ENCODE results near the gene CHRNG.

Gene CHRNG

DNA sequence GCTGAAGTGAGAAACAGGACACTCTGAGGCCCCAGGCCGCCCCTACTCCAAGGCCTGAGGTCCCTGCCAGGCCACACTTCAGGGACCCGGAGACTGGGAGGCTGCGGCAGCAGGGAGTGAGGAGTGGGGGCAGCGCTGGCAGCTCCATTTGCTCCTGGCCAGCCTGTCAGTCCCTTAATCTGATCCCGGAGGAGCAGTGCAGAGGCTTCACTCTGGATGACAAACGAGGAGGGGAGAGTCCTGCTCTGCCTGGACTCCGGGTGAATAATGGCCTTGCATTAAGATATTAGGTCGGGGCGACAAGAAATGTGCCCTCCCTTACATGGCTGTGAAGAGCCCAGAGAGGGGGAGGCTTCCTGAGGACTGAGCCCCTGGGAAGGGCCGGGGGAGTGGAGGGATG lies 33.6 kb upstream of the CHRNG start:
- DNase-seq = no peak

DNA sequence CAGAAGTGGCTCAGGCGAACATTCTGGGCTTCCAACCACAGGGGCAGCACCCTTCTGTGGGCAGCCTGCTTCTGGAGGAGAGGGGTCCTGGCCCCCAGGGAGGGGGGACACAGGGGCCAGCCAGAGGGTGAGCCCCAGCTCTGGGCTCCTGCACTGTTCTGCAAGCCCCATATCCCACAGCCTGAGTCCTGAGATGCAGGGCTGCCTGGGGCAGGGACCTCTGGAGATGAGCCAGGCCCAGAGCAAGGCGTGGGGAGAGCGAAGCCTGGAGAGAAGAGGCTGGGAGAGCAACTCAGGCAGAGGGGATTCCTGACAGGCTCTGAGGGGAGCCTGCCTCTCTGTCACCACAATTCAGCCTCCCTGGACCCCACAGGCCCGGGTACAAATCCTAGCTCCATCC lies 32.8 kb upstream of the CHRNG start:
- no peak for DNase-seq

DNA sequence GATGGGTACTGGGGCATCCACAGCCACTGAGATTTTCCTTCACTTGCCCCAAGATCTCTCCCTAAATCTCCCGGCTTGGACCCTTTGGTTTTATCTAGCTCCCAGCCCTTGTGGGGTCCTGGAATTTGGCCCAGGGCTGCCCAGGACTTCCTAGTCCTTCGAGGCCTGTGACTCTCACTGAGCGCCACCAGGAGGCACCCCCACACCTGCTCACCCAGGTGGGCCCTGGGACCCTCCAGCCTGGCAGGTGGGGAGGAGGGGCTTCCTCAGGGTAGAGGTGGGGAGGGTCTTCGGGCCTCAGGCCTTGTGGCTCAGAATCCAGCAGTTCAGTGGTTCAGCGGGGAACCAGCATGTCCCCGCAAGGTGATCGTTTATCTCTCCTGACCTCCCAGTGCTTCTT lies 31.2 kb upstream of the CHRNG start:
- DNase-seq = no peak

DNA sequence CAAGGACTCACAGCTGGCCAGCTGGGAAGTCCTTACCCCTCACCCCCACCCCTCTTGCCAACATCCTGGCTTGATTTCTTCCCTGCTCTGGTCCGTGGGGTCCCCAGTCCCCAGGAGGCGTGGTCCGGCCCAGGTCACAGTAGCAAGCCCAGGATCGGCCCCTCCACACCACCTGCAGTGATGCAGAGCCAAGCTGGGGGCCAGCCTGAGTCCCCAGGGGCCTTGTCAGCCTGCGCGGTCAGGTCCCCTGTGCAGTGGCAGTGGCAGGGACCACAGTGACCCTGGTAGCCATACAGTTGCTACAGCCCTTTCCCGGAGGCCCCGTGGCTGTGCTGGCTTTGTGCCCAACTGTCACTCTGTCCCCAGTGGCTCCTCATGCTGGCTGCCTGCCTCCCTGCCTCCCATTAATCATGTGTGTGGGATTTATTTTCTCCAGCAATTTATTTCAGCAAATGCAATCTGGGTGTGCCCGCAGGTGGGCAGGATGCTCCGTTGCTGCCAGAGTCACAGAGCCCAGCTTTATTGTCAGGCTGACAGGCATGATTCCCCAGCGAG lies 28.1 kb upstream of the CHRNG start:
- no peak for DNase-seq

DNA sequence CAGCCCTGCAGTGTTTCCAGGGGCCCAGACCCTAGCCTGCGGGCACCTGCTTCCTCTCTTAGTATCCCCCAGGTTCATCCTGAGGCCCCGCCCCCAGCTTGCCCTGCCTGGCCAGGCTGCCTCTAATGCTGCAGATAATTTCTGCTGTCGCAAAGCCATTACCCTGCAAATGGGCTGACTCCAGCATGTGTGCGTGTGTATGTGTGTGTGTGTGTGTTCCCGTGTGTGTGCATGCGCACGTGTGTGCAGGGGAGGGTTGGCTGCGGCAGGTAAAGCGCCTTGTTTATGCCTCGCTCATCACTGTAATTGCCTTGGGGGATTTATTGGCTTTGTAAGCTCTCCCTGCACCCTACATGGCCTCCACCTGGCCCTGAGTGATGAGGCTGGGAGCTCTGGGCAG lies 26.9 kb upstream of the CHRNG start:
- DNase-seq = no peak

DNA sequence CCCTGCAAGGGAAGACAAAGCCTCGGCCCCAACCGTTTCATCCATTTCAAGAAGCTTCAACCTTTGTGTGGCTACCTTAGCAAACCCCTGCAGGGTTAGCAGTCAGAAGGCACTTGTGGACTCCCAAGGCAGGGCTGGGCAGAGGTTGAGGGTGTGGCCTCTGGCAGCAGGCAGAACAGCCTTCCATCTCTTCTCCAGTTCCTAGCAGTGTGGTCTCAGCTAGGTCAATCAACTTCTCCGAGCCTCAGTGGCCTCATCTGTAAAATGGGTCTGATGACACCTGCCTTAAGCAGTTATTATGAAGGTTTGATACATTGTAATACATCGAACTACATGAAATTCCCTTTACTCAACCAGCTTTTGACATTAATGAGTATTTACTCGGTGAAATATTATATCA lies 26.1 kb upstream of the CHRNG start:
- no peak for DNase-seq

DNA sequence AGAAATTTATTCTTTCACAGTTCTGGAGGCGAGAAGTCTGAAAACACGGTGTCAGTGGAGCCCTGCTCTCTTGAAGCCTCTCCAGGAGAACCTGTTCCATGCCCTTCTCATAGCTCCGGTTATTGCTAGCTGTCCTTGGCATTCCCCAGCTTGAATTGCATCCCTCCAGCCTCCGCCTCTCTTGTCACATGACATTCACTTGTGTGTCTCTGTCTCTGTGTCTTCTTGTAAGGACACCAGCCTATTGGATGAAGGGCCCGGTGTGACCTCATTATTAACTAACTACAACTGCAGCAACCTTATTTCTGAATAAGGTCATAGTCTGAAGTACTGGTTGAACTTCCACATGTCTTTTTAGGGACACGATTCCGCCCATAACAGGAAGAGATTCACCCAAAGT lies 23.9 kb upstream of the CHRNG start:
- no peak for DNase-seq

DNA sequence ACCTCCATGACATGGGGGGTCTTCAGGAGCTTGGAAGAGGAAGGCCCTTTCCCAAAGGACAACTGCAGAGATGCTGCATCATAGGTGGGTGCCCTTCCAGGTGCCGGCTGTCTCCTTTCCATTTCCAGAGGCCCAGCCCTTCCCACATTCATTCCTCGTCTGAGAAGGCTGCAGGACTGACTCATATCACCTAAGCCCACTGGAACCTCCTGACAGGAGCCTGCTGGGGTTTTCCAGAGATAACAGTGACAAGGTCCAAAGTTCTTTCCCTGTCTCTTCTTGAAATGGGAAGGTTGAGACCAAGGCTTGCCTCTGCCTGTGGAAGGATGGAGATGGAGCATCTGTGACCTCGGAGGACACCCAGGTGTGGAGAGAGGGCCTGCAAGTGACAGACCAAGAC lies 22.9 kb upstream of the CHRNG start:
- DNase-seq = no peak

DNA sequence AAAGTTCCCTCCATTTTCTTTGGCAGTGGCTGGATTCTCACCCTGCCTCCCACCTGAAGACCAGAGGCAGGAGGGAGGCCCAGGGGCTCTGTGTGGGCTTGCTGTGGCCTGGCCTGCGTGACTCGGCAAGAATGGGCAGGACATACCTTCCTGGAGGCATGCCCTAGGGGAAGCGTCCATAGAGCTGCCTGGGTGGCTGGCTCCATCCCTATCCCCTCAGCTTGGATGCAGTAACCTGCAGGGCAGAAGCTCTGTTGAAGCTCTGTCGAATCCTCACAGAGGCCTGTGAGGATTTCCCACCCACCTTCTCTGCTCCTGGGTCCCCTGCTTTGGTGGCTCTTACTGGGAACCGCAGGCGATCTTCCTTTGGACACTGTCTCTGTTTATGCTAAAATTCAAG lies 20.6 kb upstream of the CHRNG start:
- DNase-seq = no peak

DNA sequence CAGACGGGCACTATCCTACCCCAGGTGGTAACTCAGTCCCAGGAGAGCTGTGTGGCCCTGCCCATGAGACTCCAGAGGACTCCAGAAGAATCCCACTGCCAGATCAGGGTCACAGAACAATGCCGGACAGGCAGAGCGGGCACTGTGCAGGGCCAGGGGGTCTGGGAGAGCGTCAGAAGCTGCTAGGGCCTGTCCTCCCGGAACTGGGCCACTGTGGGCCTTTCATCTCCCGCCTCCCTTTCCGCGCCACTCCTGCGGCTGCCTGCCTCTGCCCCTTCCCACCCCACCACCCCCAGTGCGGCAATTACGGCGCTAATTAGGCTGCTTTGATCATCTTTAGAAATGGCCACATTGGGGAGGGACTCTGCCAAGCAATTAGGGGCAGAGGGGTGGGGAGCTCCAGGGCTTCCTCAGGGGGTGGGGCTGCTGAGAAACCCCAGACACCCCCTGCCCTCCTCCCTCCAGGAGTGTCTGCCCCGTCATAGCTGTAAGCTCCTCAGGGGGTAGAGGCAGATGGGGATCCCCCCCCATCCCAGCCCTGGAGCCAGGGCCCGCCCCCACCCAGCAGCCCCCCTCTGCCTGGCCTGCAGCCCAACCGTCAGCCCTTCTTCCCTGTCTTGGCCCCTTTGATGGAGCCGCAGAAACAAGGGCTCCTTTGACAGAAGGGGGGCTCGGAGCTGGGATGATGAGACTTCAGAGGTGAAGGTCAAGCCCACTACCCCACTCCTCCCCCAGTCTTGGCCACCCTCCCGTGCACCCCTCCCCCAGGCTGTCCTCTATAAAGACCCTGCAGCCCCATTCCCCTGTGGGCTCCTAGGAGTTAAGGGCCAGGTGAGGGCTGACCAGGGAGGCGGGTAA lies 19.7 kb upstream of the CHRNG start, which contains the start of gene PRSS56:
TSS of gene PRSS56 (plus strand) at position 808 of the 858 bp plus-strand sequence. CDS start 211 bp downstream, outside the sequence.
- DNase-seq = no peak

DNA sequence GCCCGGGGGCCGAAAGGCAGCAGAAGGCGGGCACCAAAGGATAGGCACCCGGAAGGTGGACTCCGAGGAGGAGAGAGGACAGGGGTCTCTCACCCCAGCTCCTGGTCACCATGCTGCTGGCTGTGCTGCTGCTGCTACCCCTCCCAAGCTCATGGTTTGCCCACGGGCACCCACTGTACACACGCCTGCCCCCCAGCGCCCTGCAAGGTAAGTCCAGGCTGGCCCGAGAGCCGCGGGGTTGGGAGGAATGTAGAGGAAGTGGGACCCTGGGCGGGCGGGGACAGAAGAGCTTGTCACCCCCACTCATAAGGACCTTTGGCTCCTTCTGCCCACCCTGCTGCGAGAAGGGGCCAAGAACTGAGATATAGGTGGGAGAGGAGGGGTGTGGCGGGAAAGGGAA lies 19.0 kb upstream of the CHRNG start:
- DNase-seq = no peak

DNA sequence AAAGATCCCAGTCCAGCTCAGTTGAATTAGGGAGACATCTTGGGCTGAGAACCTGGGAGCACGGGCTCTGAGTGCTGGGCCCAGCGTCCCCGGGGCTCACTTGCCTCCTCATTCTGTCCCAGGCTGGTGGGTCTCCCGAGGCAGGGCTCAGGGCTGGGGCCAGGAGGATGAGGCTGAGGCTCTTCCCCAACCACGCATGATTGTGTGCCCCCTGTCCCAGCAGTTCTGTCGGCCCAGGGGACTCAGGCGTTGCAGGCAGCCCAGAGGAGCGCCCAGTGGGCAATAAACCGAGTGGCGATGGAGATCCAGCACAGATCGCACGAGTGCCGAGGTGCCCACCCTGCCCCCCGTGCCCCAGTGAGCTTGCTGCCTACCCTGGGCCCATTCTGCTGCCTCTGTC lies 18.4 kb upstream of the CHRNG start:
- no peak for DNase-seq

DNA sequence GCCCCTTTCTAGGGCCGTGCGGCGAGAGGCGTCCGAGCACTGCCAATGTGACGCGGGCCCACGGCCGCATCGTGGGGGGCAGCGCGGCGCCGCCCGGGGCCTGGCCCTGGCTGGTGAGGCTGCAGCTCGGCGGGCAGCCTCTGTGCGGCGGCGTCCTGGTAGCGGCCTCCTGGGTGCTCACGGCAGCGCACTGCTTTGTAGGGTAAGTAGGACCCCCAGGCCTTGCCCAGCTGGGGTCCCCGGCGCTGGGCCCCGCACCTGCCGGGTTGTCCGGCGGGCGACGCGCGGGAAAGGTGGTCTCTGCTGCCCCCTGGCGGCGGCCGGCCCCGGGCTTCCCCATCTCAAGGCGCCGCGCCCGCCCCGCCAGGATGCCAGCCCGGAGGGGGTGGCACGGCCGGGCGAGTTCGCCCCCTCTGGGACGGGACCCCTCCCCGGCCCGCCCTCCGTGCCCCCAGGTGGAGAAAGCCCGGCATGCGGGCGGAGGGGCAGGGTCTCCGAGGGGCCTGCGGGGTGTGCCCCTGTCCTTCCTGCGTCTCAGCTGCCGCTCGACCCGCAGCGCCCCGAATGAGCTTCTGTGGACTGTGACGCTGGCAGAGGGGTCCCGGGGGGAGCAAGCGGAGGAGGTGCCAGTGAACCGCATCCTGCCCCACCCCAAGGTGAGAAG lies 17.4 kb upstream of the CHRNG start:
- peak; percentile 79 for DNase-seq

DNA sequence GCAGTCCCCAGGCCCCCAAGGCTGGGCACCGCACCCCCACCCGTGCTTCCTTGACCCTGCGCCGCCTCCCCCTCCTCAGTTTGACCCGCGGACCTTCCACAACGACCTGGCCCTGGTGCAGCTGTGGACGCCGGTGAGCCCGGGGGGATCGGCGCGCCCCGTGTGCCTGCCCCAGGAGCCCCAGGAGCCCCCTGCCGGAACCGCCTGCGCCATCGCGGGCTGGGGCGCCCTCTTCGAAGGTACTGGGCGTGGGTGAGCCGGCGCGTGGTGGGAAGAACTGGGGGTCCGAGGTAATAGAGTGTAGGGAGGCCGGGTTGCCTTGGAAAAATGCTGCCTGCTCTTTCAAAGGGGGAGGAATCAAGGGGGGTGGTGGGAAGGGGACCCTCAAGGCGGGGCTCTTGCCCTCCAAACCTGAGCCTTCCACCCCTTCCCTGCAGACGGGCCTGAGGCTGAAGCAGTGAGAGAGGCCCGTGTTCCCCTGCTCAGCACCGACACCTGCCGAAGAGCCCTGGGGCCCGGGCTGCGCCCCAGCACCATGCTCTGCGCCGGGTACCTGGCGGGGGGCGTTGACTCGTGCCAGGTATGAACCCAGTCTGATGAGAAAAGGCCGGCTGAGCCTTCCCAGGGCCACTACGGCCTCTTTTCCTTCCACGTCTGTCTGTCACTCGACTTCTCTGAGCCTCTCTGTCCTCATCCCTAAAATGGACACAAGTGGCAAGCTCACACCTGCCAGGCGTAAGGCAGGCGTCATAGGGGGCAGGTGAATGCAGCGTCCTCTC lies 16.7 kb upstream of the CHRNG start:
- no peak for DNase-seq

DNA sequence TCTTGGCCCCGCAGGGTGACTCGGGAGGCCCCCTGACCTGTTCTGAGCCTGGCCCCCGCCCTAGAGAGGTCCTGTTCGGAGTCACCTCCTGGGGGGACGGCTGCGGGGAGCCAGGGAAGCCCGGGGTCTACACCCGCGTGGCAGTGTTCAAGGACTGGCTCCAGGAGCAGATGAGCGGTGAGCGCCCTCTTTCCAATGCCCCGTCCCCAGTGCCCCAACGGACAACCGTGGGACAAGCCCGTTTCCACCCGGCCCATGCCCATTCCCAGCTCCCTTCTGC lies 16.1 kb upstream of the CHRNG start:
- no peak for DNase-seq

DNA sequence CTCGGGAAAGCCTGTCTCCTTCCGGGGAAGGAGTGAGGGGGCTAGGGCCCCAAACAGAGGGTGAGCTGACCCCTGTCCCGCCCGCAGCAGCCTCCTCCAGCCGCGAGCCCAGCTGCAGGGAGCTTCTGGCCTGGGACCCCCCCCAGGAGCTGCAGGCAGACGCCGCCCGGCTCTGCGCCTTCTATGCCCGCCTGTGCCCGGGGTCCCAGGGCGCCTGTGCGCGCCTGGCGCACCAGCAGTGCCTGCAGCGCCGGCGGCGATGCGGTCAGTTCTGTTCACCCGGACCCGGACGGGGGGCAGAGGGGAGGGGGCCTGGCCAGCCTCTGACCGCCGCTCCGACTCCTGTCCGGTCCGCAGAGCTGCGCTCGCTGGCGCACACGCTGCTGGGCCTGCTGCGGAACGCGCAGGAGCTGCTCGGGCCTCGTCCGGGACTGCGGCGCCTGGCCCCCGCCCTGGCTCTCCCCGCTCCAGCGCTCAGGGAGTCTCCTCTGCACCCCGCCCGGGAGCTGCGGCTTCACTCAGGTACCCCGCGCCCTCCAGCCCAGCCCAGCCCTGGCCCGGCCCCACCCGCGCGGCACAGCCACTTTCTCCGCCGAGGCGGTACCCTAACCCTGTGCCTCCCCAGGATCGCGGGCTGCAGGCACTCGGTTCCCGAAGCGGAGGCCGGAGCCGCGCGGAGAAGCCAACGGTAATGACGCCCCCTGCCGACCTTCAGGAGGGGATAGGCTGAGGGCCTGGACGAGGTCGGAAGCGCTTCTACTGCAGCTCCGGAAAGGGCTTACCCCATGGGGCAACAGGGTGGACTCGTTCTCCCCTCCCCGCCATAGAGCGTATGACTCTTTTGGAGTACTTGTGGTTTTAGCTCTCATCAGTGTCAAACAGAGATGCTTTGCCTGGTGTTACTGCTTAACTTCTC lies 15.6 kb upstream of the CHRNG start:
- DNase-seq = peak; percentile 33

DNA sequence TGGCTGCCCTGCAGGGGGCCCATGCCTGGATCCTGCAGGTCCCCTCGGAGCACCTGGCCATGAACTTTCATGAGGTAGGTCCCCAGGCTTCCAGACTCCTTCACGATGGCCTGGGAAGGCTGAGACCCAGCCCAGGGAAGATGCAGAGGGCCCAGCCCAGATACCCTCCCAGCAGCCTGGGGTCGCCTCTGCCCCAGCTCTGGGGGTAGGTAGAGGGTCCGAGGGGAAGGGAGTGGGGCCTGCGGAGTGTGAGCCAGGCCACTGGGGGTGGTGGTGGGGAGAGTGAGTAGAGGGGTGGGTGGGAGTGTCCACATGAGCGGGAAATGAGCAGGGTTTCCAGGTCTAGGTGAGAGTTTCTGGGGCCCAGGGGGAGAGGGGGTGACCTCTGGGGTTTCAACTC lies 14.7 kb upstream of the CHRNG start:
- no peak for DNase-seq

DNA sequence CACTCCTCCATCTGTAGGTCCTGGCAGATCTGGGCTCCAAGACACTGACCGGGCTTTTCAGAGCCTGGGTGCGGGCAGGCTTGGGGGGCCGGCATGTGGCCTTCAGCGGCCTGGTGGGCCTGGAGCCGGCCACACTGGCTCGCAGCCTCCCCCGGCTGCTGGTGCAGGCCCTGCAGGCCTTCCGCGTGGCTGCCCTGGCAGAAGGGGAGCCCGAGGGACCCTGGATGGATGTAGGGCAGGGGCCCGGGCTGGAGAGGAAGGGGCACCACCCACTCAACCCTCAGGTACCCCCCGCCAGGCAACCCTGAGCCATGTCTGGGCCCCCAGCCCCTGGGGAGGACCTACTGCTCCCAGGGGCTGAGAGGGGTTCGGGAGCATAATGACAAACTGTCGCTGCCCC lies 14.3 kb upstream of the CHRNG start:
- DNase-seq = no peak

DNA sequence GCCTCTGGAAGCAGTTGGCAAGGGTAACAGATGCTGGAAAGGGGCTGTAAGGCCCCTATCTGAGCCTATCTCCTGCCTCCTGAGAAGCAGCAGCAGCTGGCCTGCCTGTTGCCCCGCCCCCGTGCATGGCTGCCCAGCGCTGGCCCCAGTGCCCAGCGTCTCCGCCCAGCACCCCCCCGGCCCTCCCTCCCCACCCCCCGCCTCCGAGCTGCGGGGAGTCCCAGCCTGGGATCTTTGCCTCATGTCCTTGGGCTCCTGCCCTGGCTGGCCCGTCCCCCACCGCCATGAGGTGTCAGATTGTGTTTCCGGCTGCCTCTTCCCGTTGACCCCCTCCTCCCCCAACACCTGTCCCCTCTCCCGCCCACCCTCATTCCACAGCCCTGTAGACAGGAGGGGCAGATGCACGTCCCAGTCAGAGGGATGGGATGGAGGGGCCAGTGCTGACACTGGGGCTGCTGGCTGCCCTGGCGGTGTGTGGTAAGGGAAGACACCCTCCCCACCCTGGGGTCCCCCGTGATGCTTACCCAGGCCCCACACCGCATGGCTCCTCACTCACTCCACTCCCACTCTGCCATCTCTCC lies 13.6 kb upstream of the CHRNG start, which contains the start of gene CHRND:
TSS of gene CHRND (plus strand) at position 370 of the 581 bp plus-strand sequence. CDS start at position 426, 56 bp downstream.
- DNase-seq = no peak

DNA sequence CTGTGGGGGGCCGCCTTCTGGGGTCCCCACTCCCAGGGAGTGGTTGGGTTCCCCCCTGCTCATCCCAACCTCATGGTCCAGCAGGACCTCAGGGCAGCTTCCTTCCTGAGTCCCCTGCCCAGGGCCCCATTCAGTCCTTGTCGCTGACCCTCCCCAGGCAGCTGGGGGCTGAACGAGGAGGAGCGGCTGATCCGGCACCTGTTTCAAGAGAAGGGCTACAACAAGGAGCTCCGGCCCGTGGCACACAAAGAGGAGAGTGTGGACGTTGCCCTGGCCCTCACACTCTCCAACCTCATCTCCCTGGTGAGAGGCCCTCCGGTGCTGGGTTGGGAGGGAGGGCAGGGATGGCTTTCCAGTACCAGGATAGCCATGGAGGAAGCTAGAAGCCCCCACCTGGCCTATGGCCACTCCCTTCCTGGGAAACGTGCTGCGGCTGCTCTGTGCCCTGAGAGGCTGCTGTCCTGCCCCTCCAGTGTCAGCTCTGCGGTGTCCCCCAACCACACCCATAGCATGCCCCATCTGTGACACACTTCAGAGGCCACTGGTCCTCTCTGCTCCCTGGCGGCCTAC lies 13.0 kb upstream of the CHRNG start:
- DNase-seq = no peak

DNA sequence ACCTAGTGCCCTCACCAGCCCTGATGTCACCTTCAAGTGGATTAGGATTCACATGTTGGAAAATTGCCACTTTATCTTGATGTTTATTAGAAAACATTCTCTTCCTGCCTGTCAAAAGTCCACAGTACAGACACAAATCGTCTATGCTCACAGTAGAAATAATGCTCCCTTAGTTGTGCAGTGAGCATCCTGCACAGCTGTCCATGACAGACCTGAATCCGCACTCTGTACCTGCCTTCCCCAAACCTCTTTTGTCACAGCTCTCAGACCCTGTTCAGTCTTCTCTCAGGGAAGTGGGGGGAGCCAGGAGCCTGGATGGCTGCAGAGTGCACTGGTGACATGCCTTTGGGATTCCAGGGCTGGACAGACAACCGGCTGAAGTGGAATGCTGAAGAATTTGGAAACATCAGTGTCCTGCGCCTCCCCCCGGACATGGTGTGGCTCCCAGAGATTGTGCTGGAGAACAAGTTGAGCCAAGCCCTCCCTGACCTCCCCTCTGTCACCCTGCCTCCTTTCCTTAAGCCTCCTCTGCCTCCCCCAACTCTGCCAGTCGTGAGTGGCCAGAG lies 11.5 kb upstream of the CHRNG start:
- DNase-seq = no peak
